ENCODE measurements around the gene STPG4. TPM values are rescaled to one million over a fixed set of nuclear protein-coding genes. Genes with fewer than 3 reads are reported as not detected.

The STPG4 gene
- total RNA-seq, 1 donor from 2014 or later = 0.56 TPM

- Mint-ChIP-seq H3K27me3 (ENCODE audit: unreplicated experiment) (no peaks in the 10 kb centered on the region), H3K36me3 (ENCODE audit: unreplicated experiment) (peaks cover 69% of the 10 kb centered on the region), H3K4me3 (ENCODE audit: unreplicated experiment) (no peak overlapping the region), H3K9me3 (ENCODE audit: unreplicated experiment) (no peaks in the 10 kb centered on the region), H3K27ac (ENCODE audit: unreplicated experiment) (no peak overlapping the region), H3K4me1 (ENCODE audit: unreplicated experiment) (peaks cover 25% of the 10 kb centered on the region)
- no peak for TF ChIP-seq CTCF (IDR thresholded peaks at IDR 0.05)
- DNase-seq (ENCODE audit: extremely low spot score, unreplicated experiment) = no peak
These were observed 5.6 kb upstream of the STPG4 start for GRCh38 chr2:47160660-47161059.

- H3K4me1 Mint-ChIP-seq (ENCODE audit: unreplicated experiment) = peaks cover 22% of the 10 kb centered on the region
- no peak for DNase-seq (ENCODE audit: extremely low spot score, unreplicated experiment)
- no peak overlapping the region for H3K4me3 Mint-ChIP-seq (ENCODE audit: unreplicated experiment)
- no peak for TF ChIP-seq CTCF (IDR thresholded peaks at IDR 0.05)
- peaks cover 66% of the 10 kb centered on the region for H3K36me3 Mint-ChIP-seq (ENCODE audit: unreplicated experiment)
- H3K27ac Mint-ChIP-seq (ENCODE audit: unreplicated experiment) = no peak overlapping the region
- H3K9me3 Mint-ChIP-seq (ENCODE audit: unreplicated experiment) = no peaks in the 10 kb centered on the region
- H3K27me3 Mint-ChIP-seq (ENCODE audit: unreplicated experiment) = no peaks in the 10 kb centered on the region
These were observed 5.1 kb upstream of the STPG4 start for GRCh38 chr2:47160211-47160610.

- TF ChIP-seq CTCF (IDR thresholded peaks at IDR 0.05) = no peak
- no peak for DNase-seq (ENCODE audit: extremely low spot score, unreplicated experiment)
- H3K4me1 Mint-ChIP-seq (ENCODE audit: unreplicated experiment) = peaks cover 16% of the 10 kb centered on the region
- no peak overlapping the region for H3K4me3 Mint-ChIP-seq (ENCODE audit: unreplicated experiment)
- H3K27ac Mint-ChIP-seq (ENCODE audit: unreplicated experiment) = peak overlapping the region; percentile 56
- peaks cover 63% of the 10 kb centered on the region for H3K36me3 Mint-ChIP-seq (ENCODE audit: unreplicated experiment)
- H3K27me3 Mint-ChIP-seq (ENCODE audit: unreplicated experiment) = no peaks in the 10 kb centered on the region
- no peaks in the 10 kb centered on the region for H3K9me3 Mint-ChIP-seq (ENCODE audit: unreplicated experiment)
These were observed 4.5 kb upstream of the STPG4 start for GRCh38 chr2:47159627-47160026.

- Mint-ChIP-seq H3K4me3 (ENCODE audit: unreplicated experiment) (no peak overlapping the region), H3K4me1 (ENCODE audit: unreplicated experiment) (peaks cover 13% of the 10 kb centered on the region), H3K36me3 (ENCODE audit: unreplicated experiment) (peaks cover 64% of the 10 kb centered on the region), H3K9me3 (ENCODE audit: unreplicated experiment) (no peaks in the 10 kb centered on the region), H3K27ac (ENCODE audit: unreplicated experiment) (no peak overlapping the region), H3K27me3 (ENCODE audit: unreplicated experiment) (no peaks in the 10 kb centered on the region)
- DNase-seq (ENCODE audit: extremely low spot score, unreplicated experiment) = no peak
- no peak for TF ChIP-seq CTCF (IDR thresholded peaks at IDR 0.05)
These were observed 3.5 kb upstream of the STPG4 start for GRCh38 chr2:47158576-47158975.

GRCh38 chr2:47152803-47153202 lies 2.3 kb downstream of the STPG4 start:
- no peaks in the 10 kb centered on the region for H3K4me1 Mint-ChIP-seq (ENCODE audit: unreplicated experiment)
- peaks cover 4% of the 10 kb centered on the region for H3K9me3 Mint-ChIP-seq (ENCODE audit: unreplicated experiment)
- H3K27me3 Mint-ChIP-seq (ENCODE audit: unreplicated experiment) = no peaks in the 10 kb centered on the region
- peaks cover 41% of the 10 kb centered on the region for H3K36me3 Mint-ChIP-seq (ENCODE audit: unreplicated experiment)
- no peak overlapping the region for H3K4me3 Mint-ChIP-seq (ENCODE audit: unreplicated experiment)
- no peak overlapping the region for H3K27ac Mint-ChIP-seq (ENCODE audit: unreplicated experiment)
- TF ChIP-seq CTCF (IDR thresholded peaks at IDR 0.05) = no peak
- no peak for DNase-seq (ENCODE audit: extremely low spot score, unreplicated experiment)
